Right cardiac atrium (tissue), 5 donors: ENCODE measurements around the gene IGHMBP2. TPM values are rescaled to one million over a fixed set of nuclear protein-coding genes. Genes with fewer than 3 reads are reported as not detected.

Experiments
- ATAC-seq, 2 donors: fragments of 200-7000 bp; cut with Tn5 transposase; one replicate each; pipeline versions ENCODE4 v1.8.0 to v1.9.1; 2020; ENCODE audit warnings: moderate library complexity in 2 of 2, mild to moderate bottlenecking in 1 of 2
- DNase-seq, 3 donors: peaks; one replicate each; pipeline ENCODE4 v3.0.0-alpha.2; 2020
- H3K27ac ChIP-seq: one replicate; pipeline ENCODE4 v1.5.1; 2013; ENCODE audit warnings: mild to moderate bottlenecking, low read length, control low read depth, moderate library complexity
- H3K27me3 ChIP-seq: one replicate; pipeline ENCODE4 v1.6.1; 2013; ENCODE audit not compliant: control insufficient read depth, insufficient read depth
- H3K4me1 ChIP-seq: one replicate; pipeline ENCODE4 v1.6.1; 2013; ENCODE audit warnings: low read length; ENCODE audit not compliant: control insufficient read depth, insufficient read depth
- H3K4me3 ChIP-seq: one replicate; pipeline ENCODE4 v1.5.1; 2013; ENCODE audit warnings: low read length, control low read depth
- H3K9me3 ChIP-seq: one replicate; pipeline ENCODE4 v1.6.1; 2013; ENCODE audit warnings: low read length; ENCODE audit not compliant: control insufficient read depth
- WGBS: extraction: QIAGEN DNeasy Blood & Tissue Kit; methylation state at CpG from one replicate; pipeline ENCODE4 v1.1.7; 2013; 5-methylcytosine and 5-hydroxymethylcytosine counted together
- intact Hi-C, 4 donors: fragments of 100-400 bp; cut with DNase I; formaldehyde crosslinking; loops; one replicate each; pipeline versions ENCODE4 v1.11.0 to v1.14.0; 2022 to 2023
- polyA plus RNA-seq: library from polyadenylated mRNA; stranded (reverse); fragments of 200-250 nt; gene quantifications from one replicate; pipeline ENCODE4 v1.2.3, GENCODE V29; 2013
- total RNA-seq, 4 donors: library from RNA; stranded (reverse); fragmentation: NEBNext Ultra II Directional; extraction: Animal tissue kit (Norgen Biotek cat#: 25700); gene quantifications; one replicate each; pipeline ENCODE4 v1.2.1, GENCODE V29; 2021
- donor health status: healthy with polysubstance abuse.
- donor health status: DM: no; HTN: yes; CAD: no.
- donor health status: DM: no; HTN: no; CAD: no.
- donor health status: DM: no; HTN: yes; CAD: no; lungs with severe emphysema.
- donor health status: DM: yes; HTN: yes; CAD: no.

Gene IGHMBP2
- total and polyA plus RNA-seq, 5 donors, result 10.4 to 12.7 (median 11.4) TPM

GRCh38 chr11:68929706-68930570 lies 26.2 kb downstream of the IGHMBP2 start:
- no peak for DNase-seq
- Histone ChIP-seq H3K4me3 (no peak overlapping the region), H3K27ac (no peak overlapping the region), H3K4me1 (peaks cover 4% of the 10 kb centered on the region), H3K9me3 (no peaks in the 10 kb centered on the region), H3K27me3 (no peaks in the 10 kb centered on the region)
- WGBS, result 94% methylated on average over 20 of the region's 20 CpGs
- ATAC-seq, result no peak
- intact Hi-C loops, result no loop called here

DNA sequence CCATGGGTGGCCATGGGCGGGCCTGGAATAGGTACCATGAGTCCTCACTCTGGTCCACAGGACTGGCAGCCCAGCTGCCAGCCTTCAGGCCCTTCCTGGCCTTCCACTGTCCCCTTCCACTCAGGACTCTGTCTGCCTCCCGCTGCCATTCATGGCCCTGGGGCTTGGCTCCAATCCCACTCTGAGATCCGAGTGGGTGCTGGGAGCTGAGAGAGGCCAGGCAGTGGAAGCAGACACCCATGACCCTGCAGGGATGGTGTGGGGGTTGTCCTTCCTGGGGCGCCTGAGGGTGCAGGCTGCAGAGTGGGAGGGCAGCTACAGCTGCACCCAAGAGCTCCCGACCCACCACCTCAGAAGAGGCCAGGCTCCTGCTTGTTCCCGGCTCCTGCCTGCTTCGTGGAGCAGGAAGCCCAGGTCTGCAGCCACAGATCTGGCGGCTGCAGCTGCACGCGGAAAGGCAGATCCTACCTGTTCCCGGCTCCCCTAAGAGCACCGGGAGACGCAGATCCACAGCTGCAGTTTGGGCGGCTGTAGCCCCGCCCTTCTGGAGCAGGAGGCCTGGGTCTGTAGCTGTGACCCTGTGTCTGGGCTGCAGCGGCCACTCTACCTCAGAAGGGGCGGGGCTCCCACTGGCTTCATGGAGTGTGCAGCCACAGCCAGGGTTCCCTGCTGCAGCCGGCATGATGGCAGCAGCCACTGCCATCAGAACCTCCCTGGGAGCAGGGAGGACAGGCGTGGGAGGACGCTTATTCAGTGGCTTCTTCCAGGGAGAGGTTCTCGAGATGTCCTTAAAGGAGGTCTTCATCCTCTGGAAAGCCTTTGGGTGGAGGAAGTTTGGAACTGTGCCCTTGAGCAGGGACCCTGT lies 27.5 kb downstream of the IGHMBP2 start:
- 92% methylated on average over 21 of the region's 21 CpGs for WGBS
- H3K27ac ChIP-seq, result no peak overlapping the region
- intact Hi-C loops, result no loop called here
- H3K27me3 ChIP-seq, result no peaks in the 10 kb centered on the region
- ATAC-seq, result no peak
- peaks cover 4% of the 10 kb centered on the region for H3K4me1 ChIP-seq
- DNase-seq, result no peak
- no peaks in the 10 kb centered on the region for H3K9me3 ChIP-seq
- no peak overlapping the region for H3K4me3 ChIP-seq

- H3K4me1 ChIP-seq, result peaks cover 4% of the 10 kb centered on the region
- no peaks in the 10 kb centered on the region for H3K9me3 ChIP-seq
- WGBS, result 86% methylated on average over 17 of the region's 17 CpGs
- intact Hi-C loops, result no loop called here
- DNase-seq (no peak), ATAC-seq (no peak)
- no peak overlapping the region for H3K27ac ChIP-seq
- no peak overlapping the region for H3K4me3 ChIP-seq
- H3K27me3 ChIP-seq, result no peaks in the 10 kb centered on the region
Observed at GRCh38 chr11:68931911-68932310, 28.2 kb downstream of the IGHMBP2 start.

DNA sequence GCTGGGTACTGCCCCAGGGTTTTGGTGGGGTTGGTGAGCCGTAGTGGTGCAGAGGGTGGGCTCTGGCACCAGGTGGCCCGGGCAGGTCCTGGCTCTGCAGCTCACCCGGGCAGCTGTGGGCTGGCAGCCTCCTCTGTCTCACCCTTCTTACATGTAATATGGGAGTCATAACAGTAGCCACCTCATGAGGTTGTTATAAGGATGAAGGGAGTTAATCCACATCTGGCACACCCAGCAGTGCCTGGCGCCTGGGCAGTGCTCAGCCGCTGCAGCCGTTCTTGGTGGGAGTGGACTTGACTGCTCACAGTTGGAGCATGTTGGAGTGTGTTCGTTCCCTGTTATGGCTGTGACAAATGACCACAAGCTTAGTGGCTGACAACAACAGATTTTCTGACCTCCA lies 28.7 kb downstream of the IGHMBP2 start:
- Histone ChIP-seq H3K4me3 (no peak overlapping the region), H3K27ac (no peak overlapping the region), H3K27me3 (no peaks in the 10 kb centered on the region), H3K4me1 (peaks cover 4% of the 10 kb centered on the region), H3K9me3 (no peaks in the 10 kb centered on the region)
- WGBS, result 91% methylated on average over 7 of the region's 7 CpGs
- ATAC-seq (no peak), DNase-seq (no peak)
- intact Hi-C loops, result no loop called here

DNA sequence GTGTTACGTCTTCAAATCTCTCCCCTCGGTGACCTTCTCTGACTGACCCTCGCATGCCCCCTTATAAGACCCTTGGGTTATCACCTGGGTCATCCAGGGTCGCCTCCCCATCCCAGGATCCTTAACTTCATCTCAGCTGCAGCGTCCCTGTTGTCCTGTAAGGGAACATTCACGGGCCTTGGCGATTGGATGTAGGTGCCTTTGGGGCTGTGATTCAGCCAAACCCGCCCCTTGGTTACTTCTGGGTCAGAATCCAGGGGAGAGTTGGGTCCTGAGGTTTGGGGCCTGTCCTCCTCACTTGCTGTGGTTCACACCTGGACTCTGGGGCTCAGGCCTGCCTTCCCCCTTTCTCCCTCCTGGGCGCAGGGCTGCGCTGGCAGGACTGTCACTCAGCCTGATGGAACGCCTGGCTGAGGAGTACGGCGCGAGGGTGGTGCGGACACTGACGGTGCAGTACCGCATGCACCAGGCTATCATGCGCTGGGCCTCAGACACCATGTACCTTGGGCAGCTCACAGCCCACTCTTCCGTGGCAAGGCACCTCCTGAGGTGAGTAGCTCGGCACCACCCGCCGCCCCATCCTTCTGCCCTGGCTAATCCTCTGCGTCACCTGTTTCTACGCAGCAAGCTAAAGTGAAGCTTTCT lies 29.4 kb downstream of the IGHMBP2 start:
- no peak for ATAC-seq
- intact Hi-C loops, result no loop called here
- DNase-seq, result no peak
- Histone ChIP-seq H3K27ac (no peak overlapping the region), H3K27me3 (no peaks in the 10 kb centered on the region), H3K4me1 (peaks cover 4% of the 10 kb centered on the region), H3K9me3 (no peaks in the 10 kb centered on the region), H3K4me3 (no peak overlapping the region)
- 96% methylated on average over 24 of the region's 24 CpGs for WGBS

DNA sequence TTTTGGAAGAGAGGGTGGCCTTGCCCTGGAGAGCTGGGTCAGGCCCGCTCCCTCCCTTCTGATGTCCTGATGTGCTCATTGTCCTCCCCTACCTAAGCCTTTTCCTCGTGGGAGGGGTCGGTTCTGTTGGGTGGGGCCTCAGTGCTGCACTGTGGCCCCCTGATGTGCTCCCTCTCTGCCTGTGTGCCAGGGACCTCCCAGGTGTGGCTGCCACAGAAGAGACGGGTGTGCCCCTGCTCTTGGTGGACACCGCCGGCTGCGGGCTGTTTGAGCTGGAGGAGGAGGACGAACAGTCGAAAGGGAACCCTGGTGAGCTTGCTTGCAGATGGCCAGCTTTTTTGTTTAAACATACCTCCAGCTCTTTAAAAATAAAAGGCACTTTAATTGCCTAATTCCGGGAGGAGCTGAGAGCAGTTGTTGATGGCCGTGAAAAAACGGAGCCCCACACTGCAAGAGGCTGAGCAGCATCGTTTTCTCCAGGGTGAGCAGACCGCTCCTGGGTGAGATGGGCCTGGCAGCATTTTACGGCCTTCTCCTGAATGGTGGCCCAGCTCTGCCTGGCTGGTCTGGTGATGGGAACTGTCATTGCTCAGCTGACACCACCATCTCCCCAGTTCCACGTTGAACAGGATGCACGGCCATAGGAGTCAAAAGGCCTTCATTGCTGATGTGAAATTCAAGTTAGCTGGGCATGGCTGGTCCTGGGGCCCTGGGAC lies 30.1 kb downstream of the IGHMBP2 start:
- Histone ChIP-seq H3K4me1 (no peaks in the 10 kb centered on the region), H3K4me3 (no peak overlapping the region), H3K27ac (no peak overlapping the region), H3K9me3 (no peaks in the 10 kb centered on the region), H3K27me3 (no peaks in the 10 kb centered on the region)
- DNase-seq (no peak), ATAC-seq (no peak)
- intact Hi-C loops, result no loop called here
- WGBS, result 88% methylated on average over 17 of the region's 17 CpGs

GRCh38 chr11:68934321-68934645 lies 30.6 kb downstream of the IGHMBP2 start:
- Histone ChIP-seq H3K27me3 (no peaks in the 10 kb centered on the region), H3K27ac (no peak overlapping the region), H3K4me3 (no peak overlapping the region), H3K4me1 (no peaks in the 10 kb centered on the region), H3K9me3 (no peaks in the 10 kb centered on the region)
- ATAC-seq, result no peak
- no peak for DNase-seq
- WGBS, result 93% methylated on average over 12 of the region's 12 CpGs
- intact Hi-C loops, result no loop called here

DNA sequence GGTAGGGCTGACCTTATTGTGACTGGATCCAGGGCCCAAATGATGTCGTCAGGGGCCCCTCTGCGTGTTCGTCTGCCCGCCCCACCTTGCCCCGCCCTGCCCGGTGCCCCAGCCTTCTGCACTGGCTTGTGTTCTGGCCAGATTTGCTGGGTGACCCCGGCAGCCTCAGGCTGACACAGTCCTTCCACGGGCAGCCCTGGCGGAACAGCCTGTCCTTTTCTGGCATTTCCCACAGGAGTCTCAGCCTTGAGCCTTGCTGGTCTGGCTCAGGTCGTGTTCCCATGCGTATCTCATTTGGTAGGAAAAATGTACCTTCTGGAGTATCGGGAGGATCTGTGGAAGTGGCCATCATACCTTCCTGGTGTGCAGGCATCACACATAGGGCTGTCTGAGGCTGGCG lies 31.0 kb downstream of the IGHMBP2 start:
- WGBS, result 96% methylated on average over 13 of the region's 13 CpGs
- H3K4me1 ChIP-seq, result no peaks in the 10 kb centered on the region
- no peak for DNase-seq
- H3K4me3 ChIP-seq, result no peak overlapping the region
- no peaks in the 10 kb centered on the region for H3K27me3 ChIP-seq
- no peak overlapping the region for H3K27ac ChIP-seq
- ATAC-seq, result no peak
- intact Hi-C loops, result no loop called here
- no peaks in the 10 kb centered on the region for H3K9me3 ChIP-seq

GRCh38 chr11:68935066-68935465 lies 31.4 kb downstream of the IGHMBP2 start:
- H3K27me3 ChIP-seq, result no peaks in the 10 kb centered on the region
- 96% methylated on average over 15 of the region's 15 CpGs for WGBS
- DNase-seq (no peak), ATAC-seq (no peak)
- intact Hi-C loops, result no loop called here
- no peaks in the 10 kb centered on the region for H3K9me3 ChIP-seq
- no peak overlapping the region for H3K4me3 ChIP-seq
- no peak overlapping the region for H3K27ac ChIP-seq
- no peaks in the 10 kb centered on the region for H3K4me1 ChIP-seq

DNA sequence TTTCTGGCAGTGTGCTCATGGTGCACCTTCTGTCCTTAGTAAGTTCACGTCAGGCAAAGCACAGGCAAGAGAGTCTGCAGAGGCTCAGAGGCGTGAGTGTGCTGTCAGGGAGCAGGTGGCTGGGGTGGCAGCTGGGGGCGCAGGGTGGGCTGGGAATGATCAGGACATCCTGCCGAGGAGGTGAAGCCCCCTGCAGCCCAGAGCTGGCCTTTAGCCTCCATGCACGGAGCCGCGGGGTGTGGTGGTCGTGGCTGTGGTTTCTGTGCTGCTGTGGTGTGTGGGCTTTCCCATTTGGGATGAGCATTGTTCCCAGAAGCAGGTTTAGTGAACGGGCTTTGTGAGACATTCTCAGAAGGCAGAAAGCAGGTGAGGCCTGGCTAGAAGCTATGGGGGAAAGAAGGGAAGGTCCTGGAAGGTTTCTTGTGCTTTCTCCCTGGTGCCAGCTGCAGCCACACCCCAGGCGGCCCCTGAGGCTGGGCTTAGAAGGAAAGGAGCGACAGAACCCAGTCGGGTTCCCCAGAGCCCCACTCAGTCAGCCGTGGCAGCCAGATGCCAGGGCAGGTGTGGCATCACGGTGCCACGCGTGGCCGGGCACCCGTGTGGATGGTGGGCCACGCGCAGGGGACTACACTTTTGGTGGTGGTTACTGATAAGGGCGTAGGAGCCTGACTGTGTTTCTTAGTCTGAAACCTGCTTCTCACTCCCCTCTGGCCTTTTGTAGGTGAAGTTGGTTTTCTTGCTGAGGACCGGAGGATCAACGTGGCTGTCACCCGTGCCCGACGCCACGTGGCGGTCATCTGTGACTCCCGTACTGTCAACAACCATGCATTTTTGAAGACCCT lies 32.0 kb downstream of the IGHMBP2 start:
- DNase-seq (no peak), ATAC-seq (no peak)
- H3K27me3 ChIP-seq, result no peaks in the 10 kb centered on the region
- H3K4me1 ChIP-seq, result no peaks in the 10 kb centered on the region
- no peaks in the 10 kb centered on the region for H3K9me3 ChIP-seq
- intact Hi-C loops, result no loop called here
- H3K27ac ChIP-seq, result no peak overlapping the region
- no peak overlapping the region for H3K4me3 ChIP-seq
- WGBS, result 94% methylated on average over 29 of the region's 29 CpGs
